Raji (cell line): ENCODE results near the gene MOB3B.
A peak's percentile ranks its signal among the peaks of the same experiment; 100 is the strongest.

Experiments
- POLR2A ChIP-seq: IDR thresholded peaks from 2 replicates; pipeline ENCODE4 v1.6.1; 2011; ENCODE audit warnings: low read depth, low read length, control low read depth; ENCODE audit not compliant: insufficient read depth

MOB3B gene

GRCh38 chr9:27529316-27530278 lies at the start of gene MOB3B:
Gene MOB3B, minus strand, starts transcription at chr9:27529814. Its CDS starts 74,264 bp downstream, at chr9:27455550.
- no peak for TF ChIP-seq POLR2A

- TF ChIP-seq POLR2A: peak; percentile 78
Measured at GRCh38 chr9:27573634-27574590, 44.3 kb upstream of the MOB3B start.

GRCh38 chr9:27572918-27573633 lies 43.5 kb upstream of the MOB3B start, which contains the start of gene C9orf72:
Gene C9orf72, minus strand, starts transcription at chr9:27573481. Its CDS starts 6,361 bp downstream, at chr9:27567120.
- TF ChIP-seq POLR2A: peak; percentile 65

GRCh38 chr9:27572566-27572917 lies 42.9 kb upstream of the MOB3B start:
- no peak for TF ChIP-seq POLR2A

GRCh38 chr9:27572061-27572460 lies 42.4 kb upstream of the MOB3B start:
- no peak for TF ChIP-seq POLR2A

- no peak for TF ChIP-seq POLR2A
Measured at GRCh38 chr9:27571011-27571410, 41.4 kb upstream of the MOB3B start.

GRCh38 chr9:27569406-27569805 lies 39.8 kb upstream of the MOB3B start:
- TF ChIP-seq POLR2A: no peak

GRCh38 chr9:27566118-27566517 lies 36.5 kb upstream of the MOB3B start:
- no peak for TF ChIP-seq POLR2A

GRCh38 chr9:27565696-27566095 lies 36.1 kb upstream of the MOB3B start:
- TF ChIP-seq POLR2A: no peak

- no peak for TF ChIP-seq POLR2A
Measured at GRCh38 chr9:27564670-27565069, 35.1 kb upstream of the MOB3B start.

- TF ChIP-seq POLR2A: no peak
Measured at GRCh38 chr9:27563738-27564430, 34.3 kb upstream of the MOB3B start.

- TF ChIP-seq POLR2A: no peak
Measured at GRCh38 chr9:27561685-27562084, 32.1 kb upstream of the MOB3B start.

- TF ChIP-seq POLR2A: no peak
Measured at GRCh38 chr9:27560457-27560856, 30.8 kb upstream of the MOB3B start.

GRCh38 chr9:27558307-27558706 lies 28.7 kb upstream of the MOB3B start:
- TF ChIP-seq POLR2A: no peak
